Transverse colon (tissue), 4 donors: ENCODE data around the gene RGS7.

Experiments
- CTCF ChIP-seq, 5 experiments: fragments of 200-600 bp in 3 of 5; fragments of 450-650 bp in 2 of 5; sonication (generic) in 3 of 5; IDR thresholded peaks; 1 replicate in 2 of 5; 2 replicates in 3 of 5; pipeline ENCODE4 v1.5.1; 2016 to 2017; ENCODE audit warnings: antibody characterized with exemption in 5 of 5, inconsistent platforms in 3 of 5, mild to moderate bottlenecking in 2 of 5, moderate library complexity in 1 of 5
- POLR2AphosphoS5 ChIP-seq, 3 donors: sonication (generic); formaldehyde crosslinking; IDR thresholded peaks; one replicate each; pipeline ENCODE4 v1.6.1; 2016; ENCODE audit warnings: antibody characterized with exemption in 3 of 3

GRCh38 chr1:241022366-241022765, 334.6 kb downstream of the RGS7 start:
- TF ChIP-seq CTCF (IDR thresholded peaks at IDR 0.05) (no peak), POLR2AphosphoS5 (IDR thresholded peaks at IDR 0.05) (no peak)
